ENCODE results near the gene RGS9. TPM values are rescaled to one million over a fixed set of nuclear protein-coding genes. Genes with fewer than 3 reads are reported as not detected.
A peak's percentile ranks its signal among the peaks of the same experiment; 100 is the strongest.

The RGS9 gene
- total and polyA plus RNA-seq, 2 of the 13 experiments (the other 11 are each of a cell fraction or from before 2014, with no cell fraction given) = 0.44 to 0.74 TPM

- TF ChIP-seq ZNF710 (CRISPR knock-in tag; IDR thresholded peaks at IDR 0.05; ENCODE audit: borderline replicate concordance) (0 out of 2 replicates have a peak, but pooled peaks have one; percentile 15), PHF21A (CRISPR knock-in tag; IDR thresholded peaks at IDR 0.05) (peak; percentile 42), NFKB2 (CRISPR knock-in tag; IDR thresholded peaks at IDR 0.05; ENCODE audit: borderline replicate concordance) (peak; percentile 48; the same call in 1 of the 2 replicates), SAP130 (CRISPR knock-in tag; IDR thresholded peaks at IDR 0.05; ENCODE audit: low read depth) (peak; percentile 79), ZGPAT (CRISPR knock-in tag; IDR thresholded peaks at IDR 0.05) (peak; percentile 52; the same call in 1 of the 2 replicates), ZNF501 (CRISPR knock-in tag; IDR thresholded peaks at IDR 0.05) (no peak), KDM3A (CRISPR knock-in tag; IDR thresholded peaks at IDR 0.05; ENCODE audit: low read depth) (peak; percentile 74), YEATS2 (CRISPR knock-in tag; IDR thresholded peaks at IDR 0.05; ENCODE audit: borderline replicate concordance) (peak; percentile 65; the same call in 1 of the 2 replicates), YY1 (IDR thresholded peaks at IDR 0.05; ENCODE audit: insufficient read depth, insufficient replicate concordance, low read depth, low read length) (peak; percentile 75), TEAD3 (CRISPR knock-in tag; optimal IDR thresholded peaks at IDR 0.05; ENCODE audit: borderline replicate concordance) (peak; percentile 68), ZNF83 (CRISPR knock-in tag; IDR thresholded peaks at IDR 0.05; ENCODE audit: borderline replicate concordance) (no peak), GABPB1 (CRISPR knock-in tag; IDR thresholded peaks at IDR 0.05) (peak; percentile 72), CHD2 (IDR thresholded peaks at IDR 0.05; ENCODE audit: low read depth, low read length) (no peak), ZNF563 (CRISPR knock-in tag; IDR thresholded peaks at IDR 0.05) (peak; percentile 27; the same call in 1 of the 2 replicates), SNAI1 (CRISPR knock-in tag; IDR thresholded peaks at IDR 0.05; ENCODE audit: borderline replicate concordance) (peak; percentile 84), KDM2A (CRISPR knock-in tag; IDR thresholded peaks at IDR 0.05; ENCODE audit: borderline replicate concordance, low read depth) (peak; percentile 36; the same call in 1 of the 2 replicates), ZSCAN31 (CRISPR knock-in tag; IDR thresholded peaks at IDR 0.05; ENCODE audit: low read depth) (peak; percentile 67), MXD1 (CRISPR knock-in tag; IDR thresholded peaks at IDR 0.05) (0 out of 2 replicates have a peak, but pooled peaks have one; percentile 24), SMC3 (IDR thresholded peaks at IDR 0.05; ENCODE audit: low read length) (peak; percentile 20), CAMTA2 (CRISPR knock-in tag; IDR thresholded peaks at IDR 0.05; ENCODE audit: borderline replicate concordance) (no peak; the same call in 1 of the 2 replicates), UBTF (CRISPR knock-in tag; IDR thresholded peaks at IDR 0.05) (0 out of 2 replicates have a peak, but pooled peaks have one; percentile 33), MXI1 (IDR thresholded peaks at IDR 0.05; ENCODE audit: borderline replicate concordance, low read depth, low read length) (0 out of 3 replicates have a peak, but pooled peaks have one; percentile 39), GFI1 (CRISPR knock-in tag; IDR thresholded peaks at IDR 0.05; ENCODE audit: borderline replicate concordance) (0 out of 2 replicates have a peak, but pooled peaks have one; percentile 40)
Measured at GRCh38 chr17:65100316-65101140, 36.6 kb upstream of the RGS9 start (continued).

Data from HepG2 (cell line).